GM12878 (cell line): ENCODE results near the gene FICD. TPM values are rescaled to one million over a fixed set of nuclear protein-coding genes. Genes with fewer than 3 reads are reported as not detected.

Experiments
- ATAC-seq: fragments of 200-7000 bp; cut with Tn5 transposase; 3 replicates; pipeline ENCODE4 v1.9.1; 2020; ENCODE audit warnings: mild to moderate bottlenecking, moderate library complexity
- BruUV-seq: library from RNA; stranded (reverse); fragments of 400-500 nt; replicated peaks from 2 replicates; lab custom pipeline; 2021; lab: Mats Ljungman, UMichigan
- CTCF ChIA-PET: fragments of 300-600 bp; sonication (Branson Sonifier 250); formaldehyde crosslinking; extraction: SDS; loops from one replicate; lab custom pipeline; 2021; ENCODE audit warnings: inconsistent platforms; lab: Yijun Ruan, JAX
- POLR2A ChIA-PET: fragments of 350-600 bp; formaldehyde crosslinking; extraction: SDS; loops from one replicate; lab custom pipeline; 2021; ENCODE audit warnings: inconsistent platforms; lab: Charles Lee
- RAD21 ChIA-PET: fragments of 300-600 bp; sonication (Branson Sonifier 250); formaldehyde crosslinking; loops from one replicate; lab custom pipeline; 2023; ENCODE audit warnings: antibody characterized with exemption; ENCODE audit not compliant: unreplicated experiment; lab: Charles Lee
- SMC1A ChIA-PET: fragments of 300-600 bp; sonication (Branson Sonifier 250); formaldehyde crosslinking; loops from one replicate; lab custom pipeline; 2023; ENCODE audit not compliant: unreplicated experiment, uncharacterized antibody; lab: Charles Lee
- DNase-seq: peaks from one replicate; pipeline ENCODE4 v3.0.0-alpha.2; 2011; ENCODE audit warnings: low read depth, low spot score
- FAIRE-seq: peaks from 3 replicates; lab custom pipeline; 2011; peaks lifted over from hg19 to GRCh38; lab: Jason Lieb, UNC
- H2AFZ ChIP-seq: 2 replicates; pipeline ENCODE4 v1.6.0; 2011; ENCODE audit warnings: low read depth, low read length, control low read depth; ENCODE audit not compliant: control insufficient read depth
- H3K27ac ChIP-seq: 2 replicates; pipeline ENCODE4 v1.5.1; 2011; ENCODE audit warnings: control low read depth; ENCODE audit not compliant: control insufficient read depth, insufficient read depth
- H3K27me3 ChIP-seq, 2 experiments: replicated peaks in 1 of 2; 2 replicates each; pipeline versions ENCODE4 v1.6.0 to v1.6.1; 2011; ENCODE audit warnings: low read length in 1 of 2; ENCODE audit not compliant: control insufficient read depth in 2 of 2, insufficient read depth in 2 of 2
- H3K36me3 ChIP-seq, 2 experiments: 2 replicates each; pipeline ENCODE4 v1.5.1; 2011; ENCODE audit warnings: low read length in 1 of 2; ENCODE audit not compliant: control insufficient read depth in 2 of 2, insufficient read depth in 2 of 2
- H3K4me1 ChIP-seq: 2 replicates; pipeline ENCODE4 v1.6.1; 2011; ENCODE audit warnings: mild to moderate bottlenecking, low read length, moderate library complexity, mixed read lengths; ENCODE audit not compliant: control insufficient read depth, insufficient read depth
- H3K4me2 ChIP-seq: 2 replicates; pipeline ENCODE4 v1.6.0; 2011; ENCODE audit warnings: control low read depth; ENCODE audit not compliant: control insufficient read depth, insufficient read depth
- H3K4me3 ChIP-seq: fragments of 200-600 bp; sonication (generic); 2 replicates; pipeline ENCODE4 v1.5.1; 2016
- H3K79me2 ChIP-seq: 2 replicates; pipeline ENCODE4 v1.6.0; 2011; ENCODE audit warnings: low read length; ENCODE audit not compliant: control insufficient read depth, insufficient read depth
- H3K9ac ChIP-seq: 2 replicates; pipeline ENCODE4 v1.8.0; 2011; ENCODE audit warnings: low read length, control low read depth, mixed read lengths; ENCODE audit not compliant: control insufficient read depth, insufficient read depth
- H3K9me3 ChIP-seq: replicated peaks from 3 replicates; pipeline ENCODE4 v1.5.1; 2011; ENCODE audit warnings: mild to moderate bottlenecking, low read length; ENCODE audit not compliant: control insufficient read depth, insufficient read depth
- H4K20me1 ChIP-seq: 2 replicates; pipeline ENCODE4 v1.6.0; 2011; ENCODE audit not compliant: control insufficient read depth, insufficient read depth
- CREM ChIP-seq: IDR thresholded peaks from 2 replicates; pipeline ENCODE4 v1.6.1; 2014; ENCODE audit warnings: antibody characterized with exemption, low read depth
- ETV6 ChIP-seq, 2 experiments: fragments of 450-650 bp in 1 of 2; IDR thresholded peaks in 1 of 2; conservative IDR thresholded peaks in 1 of 2; 2 replicates each; pipeline ENCODE4 v1.6.1; 2014; ENCODE audit warnings: antibody characterized with exemption in 1 of 2, borderline replicate concordance in 1 of 2, low read depth in 1 of 2, mild to moderate bottlenecking in 1 of 2, moderate library complexity in 1 of 2
- IKZF2 ChIP-seq, 2 experiments: fragments of 450-650 bp; IDR thresholded peaks; 2 replicates each; pipeline ENCODE4 v1.6.1; 2017; ENCODE audit warnings: mild to moderate bottlenecking in 2 of 2, moderate library complexity in 2 of 2
- KLF5 ChIP-seq: fragments of 450-650 bp; IDR thresholded peaks from 2 replicates; pipeline ENCODE4 v1.6.1; 2014; ENCODE audit warnings: mild to moderate bottlenecking; ENCODE audit not compliant: partially characterized antibody
- MEF2B ChIP-seq: fragments of 450-650 bp; IDR thresholded peaks from 2 replicates; pipeline ENCODE4 v1.6.1; 2018; ENCODE audit warnings: mild to moderate bottlenecking, moderate library complexity; ENCODE audit not compliant: partially characterized antibody, poor library complexity, severe bottlenecking
- NBN ChIP-seq: fragments of 450-650 bp; IDR thresholded peaks from 2 replicates; pipeline ENCODE4 v1.6.1; 2016
- NR2C1 ChIP-seq: fragments of 450-650 bp; IDR thresholded peaks from 2 replicates; pipeline ENCODE4 v1.6.1; 2017; ENCODE audit warnings: antibody characterized with exemption, mild to moderate bottlenecking, moderate library complexity
- PAX5 ChIP-seq: IDR thresholded peaks from 2 replicates; pipeline ENCODE4 v1.6.1; 2011; ENCODE audit warnings: low read depth, low read length, borderline replicate concordance
- PML ChIP-seq: IDR thresholded peaks from 2 replicates; pipeline ENCODE4 v1.6.1; 2012; ENCODE audit warnings: low read length, inconsistent platforms
- POLR2AphosphoS5 ChIP-seq: IDR thresholded peaks from 2 replicates; pipeline ENCODE4 v1.6.1; 2011; ENCODE audit warnings: mild to moderate bottlenecking, low read length, inconsistent platforms
- RBBP5 ChIP-seq: fragments of 200-600 bp; sonication (generic); conservative IDR thresholded peaks from 2 replicates; pipeline ENCODE4 v1.6.1; 2016
- SMARCA5 ChIP-seq: fragments of 450-650 bp; IDR thresholded peaks from 2 replicates; pipeline ENCODE4 v1.6.1; 2017; ENCODE audit warnings: mild to moderate bottlenecking
- STAT1 ChIP-seq: fragments of 450-650 bp; conservative IDR thresholded peaks from 2 replicates; pipeline ENCODE4 v1.6.1; 2014; ENCODE audit warnings: antibody characterized with exemption, mild to moderate bottlenecking
- ZNF207 ChIP-seq: fragments of 450-650 bp; IDR thresholded peaks from 2 replicates; pipeline ENCODE4 v1.6.1; 2014; ENCODE audit warnings: antibody characterized with exemption, mild to moderate bottlenecking, borderline replicate concordance
- ZNF217 ChIP-seq: fragments of 450-650 bp; IDR thresholded peaks from 2 replicates; pipeline ENCODE4 v1.6.1; 2017; ENCODE audit warnings: antibody characterized with exemption, mild to moderate bottlenecking
- ZNF274 ChIP-seq: IDR thresholded peaks from one replicate; pipeline ENCODE4 v1.8.0; 2011; ENCODE audit not compliant: insufficient read length, insufficient read depth
- WGBS: methylation state at CpG from one replicate; pipeline ENCODE4 v1.1.6; 2016; ENCODE audit warnings: low lambda C conversion rate; ENCODE audit not compliant: insufficient replicate concordance, insufficient coverage; ENCODE audit errors: missing lambda C conversion rate; 5-methylcytosine and 5-hydroxymethylcytosine counted together
- in situ Hi-C: fragments of 300-500 bp; cut with MboI; formaldehyde crosslinking; loops from 9 replicates; pipeline ENCODE4 v1.14.3; 2018; ENCODE audit warnings: mixed read lengths
- intact Hi-C: fragments of 100-400 bp; cut with micrococcal nuclease; formaldehyde crosslinking; loops from one replicate; pipeline ENCODE4 v1.14.2; 2022; ENCODE audit not compliant: unreplicated experiment
- polyA plus RNA-seq, 11 experiments: library from polyadenylated mRNA; depleted of rRNA in 4 of 11; unstranded in 6 of 11; stranded (reverse) in 5 of 11; fragments of >200 nt; fragmentation: Nextera tagmentation in 4 of 11; fragmentation: Illumina TruSeq in 1 of 11; extraction: Ambion mirVana in 4 of 11; extraction: Trizol in 1 of 11; gene quantifications; 1 replicate in 1 of 11; 2 replicates in 10 of 11; pipeline versions ENCODE4 v1.2.1 to v1.2.3, GENCODE V29; 2011 to 2016; ENCODE audit warnings: inconsistent platforms in 2 of 11, missing spikeins in 2 of 11, low read depth in 1 of 11
- total RNA-seq, 4 experiments: library from RNA; depleted of rRNA in 3 of 4; stranded (reverse); fragments of >200 nt in 3 of 4; fragmentation: Illumina TruSeq in 1 of 4; extraction: Trizol in 1 of 4; gene quantifications; 2 replicates each; pipeline versions ENCODE4 v1.2.1 to v1.2.3, GENCODE V29; 2013 to 2021
- TF ChIP-seq, protein P1 (sequence below): fragments of 450-650 bp; IDR thresholded peaks from 2 replicates; pipeline ENCODE4 v1.6.1; 2017; ENCODE audit warnings: borderline replicate concordance
- TF ChIP-seq, protein P2 (sequence below): fragments of 450-650 bp; IDR thresholded peaks from 2 replicates; pipeline ENCODE4 v1.6.1; 2017; ENCODE audit warnings: mild to moderate bottlenecking, moderate library complexity
- TF ChIP-seq, protein P3 (sequence below): fragments of 450-650 bp; IDR thresholded peaks from 2 replicates; pipeline ENCODE4 v1.6.1; 2016; ENCODE audit warnings: mild to moderate bottlenecking

FICD gene
- total and polyA plus RNA-seq, 10 of the 15 experiments (the other 5 are each of a cell fraction or from before 2014, with no cell fraction given): 1.1 to 9.4 (median 4.3) TPM

DNA sequence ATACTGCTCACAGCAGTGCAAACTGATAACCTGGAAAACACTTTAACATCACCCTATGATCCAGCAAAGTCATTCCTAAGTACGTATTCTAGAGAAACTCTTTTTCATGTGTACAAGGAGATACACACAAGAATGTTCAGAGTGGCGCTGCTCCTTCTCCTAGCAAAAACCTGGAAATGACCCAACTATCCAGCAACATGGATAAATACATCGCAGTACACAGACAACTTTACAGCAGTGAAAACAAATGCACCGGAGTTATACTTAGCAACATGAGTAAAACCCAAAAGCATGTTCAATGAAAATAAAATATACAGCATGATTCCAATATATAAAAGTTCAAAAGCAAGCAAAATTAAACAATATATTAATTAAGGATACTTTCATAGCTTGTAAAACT lies 27.2 kb downstream of the FICD start:
- in situ Hi-C loops (no loop called here), intact Hi-C loops (no loop called here)
- SMC1A ChIA-PET: interaction anchor here (0.9 to 1.4 kb wide), 2 partner anchors 28 to 118 kb away, joined by 3 read pairs; no protein-coding TSS in a partner anchor

More for the DNA sequence above, 27.2 kb downstream of the FICD start:
- Histone ChIP-seq H3K79me2 (peaks cover 55% of the 10 kb centered on the region), H3K4me2 (peak overlapping the region; percentile 84), H2AFZ (no peak overlapping the region), H3K4me1 (peaks cover 23% of the 10 kb centered on the region), H3K9ac (no peak overlapping the region), H4K20me1 (no peaks in the 10 kb centered on the region), H3K36me3 (peaks cover 16 to 57% of the 10 kb centered on the region in 2 experiments), H3K27me3 (no peaks in the 10 kb centered on the region), H3K4me3 (no peak overlapping the region), H3K9me3 (no peaks in the 10 kb centered on the region), H3K27ac (peak overlapping the region; percentile 88; the same call in 1 of the 2 replicates)
- ChIA-PET RAD21 (interaction anchor here (2.6 to 2.7 kb wide), 3 partner anchors 18 to 75 kb away, joined by 10 to 13 read pairs (median 11); partner anchors contain the start of gene SART3), CTCF (interaction anchor here (1.4 to 2.2 kb wide), 4 partner anchors 11 to 26 kb away, joined by 3 to 9 read pairs (median 4); partner anchors contain the start of gene ISCU), POLR2A (interaction anchor here (0.6 to 2.0 kb wide), 4 partner anchors 14 to 76 kb away, joined by 5 to 8 read pairs (median 6); partner anchors contain the start of gene ISCU)
- no peak for FAIRE-seq
- BruUV-seq: no TSS peak
- ATAC-seq: no peak
- TF ChIP-seq PML: no peak
- no peak for TF ChIP-seq ETV6 (conservative IDR thresholded peaks at IDR 0.05 in 1 of 2, IDR thresholded peaks at IDR 0.05 in 1 of 2; ENCODE audit: borderline replicate concordance in 1 of 2, low read depth in 1 of 2)
- TF ChIP-seq STAT1: no peak
- no peak for TF ChIP-seq KLF5
- TF ChIP-seq NR2C1: no peak
- no peak for TF ChIP-seq RBBP5
- TF ChIP-seq IKZF2 (IDR thresholded peaks at IDR 0.05): no peak
- TF ChIP-seq, protein P1, sequence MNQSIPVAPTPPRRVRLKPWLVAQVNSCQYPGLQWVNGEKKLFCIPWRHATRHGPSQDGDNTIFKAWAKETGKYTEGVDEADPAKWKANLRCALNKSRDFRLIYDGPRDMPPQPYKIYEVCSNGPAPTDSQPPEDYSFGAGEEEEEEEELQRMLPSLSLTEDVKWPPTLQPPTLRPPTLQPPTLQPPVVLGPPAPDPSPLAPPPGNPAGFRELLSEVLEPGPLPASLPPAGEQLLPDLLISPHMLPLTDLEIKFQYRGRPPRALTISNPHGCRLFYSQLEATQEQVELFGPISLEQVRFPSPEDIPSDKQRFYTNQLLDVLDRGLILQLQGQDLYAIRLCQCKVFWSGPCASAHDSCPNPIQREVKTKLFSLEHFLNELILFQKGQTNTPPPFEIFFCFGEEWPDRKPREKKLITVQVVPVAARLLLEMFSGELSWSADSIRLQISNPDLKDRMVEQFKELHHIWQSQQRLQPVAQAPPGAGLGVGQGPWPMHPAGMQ: no peak
- TF ChIP-seq POLR2AphosphoS5: no peak
- TF ChIP-seq ZNF274: no peak
- no peak for TF ChIP-seq PAX5
- TF ChIP-seq SMARCA5: no peak
- TF ChIP-seq, protein P2, sequence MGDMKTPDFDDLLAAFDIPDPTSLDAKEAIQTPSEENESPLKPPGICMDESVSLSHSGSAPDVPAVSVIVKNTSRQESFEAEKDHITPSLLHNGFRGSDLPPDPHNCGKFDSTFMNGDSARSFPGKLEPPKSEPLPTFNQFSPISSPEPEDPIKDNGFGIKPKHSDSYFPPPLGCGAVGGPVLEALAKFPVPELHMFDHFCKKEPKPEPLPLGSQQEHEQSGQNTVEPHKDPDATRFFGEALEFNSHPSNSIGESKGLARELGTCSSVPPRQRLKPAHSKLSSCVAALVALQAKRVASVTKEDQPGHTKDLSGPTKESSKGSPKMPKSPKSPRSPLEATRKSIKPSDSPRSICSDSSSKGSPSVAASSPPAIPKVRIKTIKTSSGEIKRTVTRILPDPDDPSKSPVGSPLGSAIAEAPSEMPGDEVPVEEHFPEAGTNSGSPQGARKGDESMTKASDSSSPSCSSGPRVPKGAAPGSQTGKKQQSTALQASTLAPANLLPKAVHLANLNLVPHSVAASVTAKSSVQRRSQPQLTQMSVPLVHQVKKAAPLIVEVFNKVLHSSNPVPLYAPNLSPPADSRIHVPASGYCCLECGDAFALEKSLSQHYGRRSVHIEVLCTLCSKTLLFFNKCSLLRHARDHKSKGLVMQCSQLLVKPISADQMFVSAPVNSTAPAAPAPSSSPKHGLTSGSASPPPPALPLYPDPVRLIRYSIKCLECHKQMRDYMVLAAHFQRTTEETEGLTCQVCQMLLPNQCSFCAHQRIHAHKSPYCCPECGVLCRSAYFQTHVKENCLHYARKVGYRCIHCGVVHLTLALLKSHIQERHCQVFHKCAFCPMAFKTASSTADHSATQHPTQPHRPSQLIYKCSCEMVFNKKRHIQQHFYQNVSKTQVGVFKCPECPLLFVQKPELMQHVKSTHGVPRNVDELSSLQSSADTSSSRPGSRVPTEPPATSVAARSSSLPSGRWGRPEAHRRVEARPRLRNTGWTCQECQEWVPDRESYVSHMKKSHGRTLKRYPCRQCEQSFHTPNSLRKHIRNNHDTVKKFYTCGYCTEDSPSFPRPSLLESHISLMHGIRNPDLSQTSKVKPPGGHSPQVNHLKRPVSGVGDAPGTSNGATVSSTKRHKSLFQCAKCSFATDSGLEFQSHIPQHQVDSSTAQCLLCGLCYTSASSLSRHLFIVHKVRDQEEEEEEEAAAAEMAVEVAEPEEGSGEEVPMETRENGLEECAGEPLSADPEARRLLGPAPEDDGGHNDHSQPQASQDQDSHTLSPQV: no peak
- TF ChIP-seq ZNF207: no peak
- TF ChIP-seq, protein P3, sequence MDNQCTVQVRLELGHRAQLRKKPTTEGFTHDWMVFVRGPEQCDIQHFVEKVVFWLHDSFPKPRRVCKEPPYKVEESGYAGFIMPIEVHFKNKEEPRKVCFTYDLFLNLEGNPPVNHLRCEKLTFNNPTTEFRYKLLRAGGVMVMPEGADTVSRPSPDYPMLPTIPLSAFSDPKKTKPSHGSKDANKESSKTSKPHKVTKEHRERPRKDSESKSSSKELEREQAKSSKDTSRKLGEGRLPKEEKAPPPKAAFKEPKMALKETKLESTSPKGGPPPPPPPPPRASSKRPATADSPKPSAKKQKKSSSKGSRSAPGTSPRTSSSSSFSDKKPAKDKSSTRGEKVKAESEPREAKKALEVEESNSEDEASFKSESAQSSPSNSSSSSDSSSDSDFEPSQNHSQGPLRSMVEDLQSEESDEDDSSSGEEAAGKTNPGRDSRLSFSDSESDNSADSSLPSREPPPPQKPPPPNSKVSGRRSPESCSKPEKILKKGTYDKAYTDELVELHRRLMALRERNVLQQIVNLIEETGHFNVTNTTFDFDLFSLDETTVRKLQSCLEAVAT: no peak
- TF ChIP-seq NBN: no peak
- no peak for TF ChIP-seq CREM
- no peak for TF ChIP-seq MEF2B
- TF ChIP-seq ZNF217: no peak
- DNase-seq: no peak
- 97% methylated on average over 4 of the region's 4 CpGs for WGBS
